Measurements from ENCODE around the gene GHDC. TPM values are rescaled to one million over a fixed set of nuclear protein-coding genes. Genes with fewer than 3 reads are reported as not detected.

Gene GHDC
- total RNA-seq = 11.7 and 23.6 TPM in 2 replicates

GRCh38 chr17:42193969-42194899 is at the start of gene GHDC:
TSS of gene GHDC (minus strand) at chr17:42194494. CDS start at chr17:42193581, 913 bp downstream.

GRCh38 chr17:42184713-42185620 is 9.3 kb downstream of the GHDC start, which contains the start of gene HCRT:
TSS of gene HCRT (minus strand) at chr17:42185452. CDS start at chr17:42185365, 87 bp downstream.

GRCh38 chr17:42180922-42181850 is 13.1 kb downstream of the GHDC start, which contains the start of gene KCNH4:
TSS of gene KCNH4 (minus strand) at chr17:42181142. CDS start at chr17:42180945, 197 bp downstream.

Other genes with a start within 250 kb of the GHDC start
- gene CNP, start 227.7 kb downstream of the GHDC start, total RNA-seq = 43.5 and 59.5 TPM in 2 replicates
- 69.1 and 88.2 TPM in 2 replicates for gene DNAJC7, start 177.1 kb downstream of the GHDC start, total RNA-seq
- gene NKIRAS2, start 174.4 kb downstream of the GHDC start, total RNA-seq = 27.0 and 31.0 TPM in 2 replicates
- 0.16 and 0.25 TPM in 2 replicates for gene C17orf113, start 143.9 kb downstream of the GHDC start, total RNA-seq
- not detected in 2 replicates for gene ZNF385C, start 96.0 kb downstream of the GHDC start, total RNA-seq
- gene DHX58, start 81.8 kb downstream of the GHDC start, total RNA-seq = 10.2 and 10.4 TPM in 2 replicates
- 6.3 and 14.2 TPM in 2 replicates for gene KAT2A, start 73.1 kb downstream of the GHDC start, total RNA-seq
- gene HSPB9, start 71.7 kb downstream of the GHDC start, total RNA-seq = not detected in 2 replicates
- 81.1 and 94.0 TPM in 2 replicates for gene RAB5C, start 39.5 kb downstream of the GHDC start, total RNA-seq
- gene KCNH4, start 13.4 kb downstream of the GHDC start, total RNA-seq = under 0.01 and 0.19 TPM in 2 replicates
- not detected in 2 replicates for gene HCRT, start 9.0 kb downstream of the GHDC start, total RNA-seq
- gene STAT5B, start 81.9 kb upstream of the GHDC start, total RNA-seq = 23.0 and 33.6 TPM in 2 replicates
- gene STAT5A, start 94.0 kb upstream of the GHDC start, total RNA-seq = 28.2 and 36.4 TPM in 2 replicates
- gene STAT3, start 193.9 kb upstream of the GHDC start, total RNA-seq = 79.0 and 145 TPM in 2 replicates
- 719 and 771 TPM in 2 replicates for gene CAVIN1, start 228.8 kb upstream of the GHDC start, total RNA-seq